B cell (primary cell): ENCODE results near the gene PPP1R8. TPM values are rescaled to one million over a fixed set of nuclear protein-coding genes. Genes with fewer than 3 reads are reported as not detected.

Experiments
- ATAC-seq: fragments of 200-7000 bp; cut with Tn5 transposase; one replicate; pipeline ENCODE4 v1.10.0; 2021; ENCODE audit warnings: low read depth, mild to moderate bottlenecking, moderate number of reproducible peaks, moderate library complexity
- CTCF ChIA-PET: fragments of 350-600 bp; sonication (Branson Sonifier 250); formaldehyde crosslinking; loops from one replicate; lab custom pipeline; 2021; ENCODE audit warnings: antibody characterized with exemption, inconsistent platforms; lab: Charles Lee
- POLR2A ChIA-PET: fragments of 350-600 bp; sonication (Branson Sonifier 250); formaldehyde crosslinking; loops from one replicate; lab custom pipeline; 2021; ENCODE audit warnings: antibody characterized with exemption; lab: Charles Lee
- DNase-seq: peaks from one replicate; pipeline ENCODE4 v3.0.0; 2013
- H2AFZ ChIP-seq: 2 replicates; pipeline ENCODE4 v1.6.1; 2012; ENCODE audit warnings: mild to moderate bottlenecking, low read depth, low read length; ENCODE audit not compliant: insufficient read depth, poor library complexity, severe bottlenecking
- H3K27ac ChIP-seq, 2 donors: 1 replicate in 1 of 2; 2 replicates in 1 of 2; pipeline ENCODE4 v1.5.1; 2012 to 2013; ENCODE audit warnings: low read length in 2 of 2, mild to moderate bottlenecking in 2 of 2, moderate library complexity in 1 of 2
- H3K27me3 ChIP-seq, 4 experiments: fragments of 200-600 bp in 1 of 4; sonication (generic) in 1 of 4; replicated peaks in 1 of 4; 1 replicate in 2 of 4; 2 replicates in 2 of 4; pipeline versions ENCODE4 v1.6.1 to v1.7.0; 2013 to 2016; ENCODE audit warnings: low read length in 3 of 4, mild to moderate bottlenecking in 2 of 4, mixed read lengths in 1 of 4, moderate library complexity in 1 of 4; ENCODE audit not compliant: insufficient read depth in 4 of 4, control insufficient read depth in 3 of 4; ENCODE audit errors: control extremely low read depth in 1 of 4
- H3K36me3 ChIP-seq, 2 experiments: replicated peaks in 1 of 2; 1 replicate in 1 of 2; 2 replicates in 1 of 2; pipeline versions ENCODE4 v1.6.1 to v1.7.1; 2013; ENCODE audit warnings: low read length in 1 of 2; ENCODE audit not compliant: insufficient read depth in 2 of 2, control insufficient read depth in 1 of 2; ENCODE audit errors: control extremely low read depth in 1 of 2, extremely low read depth in 1 of 2
- H3K4me1 ChIP-seq, 2 donors: fragments of 200-600 bp in 1 of 2; sonication (generic) in 1 of 2; 1 replicate in 1 of 2; 2 replicates in 1 of 2; pipeline versions ENCODE4 v1.5.1 to v1.6.1; 2013 to 2017; ENCODE audit warnings: low read length in 2 of 2; ENCODE audit not compliant: control insufficient read depth in 2 of 2, insufficient read depth in 2 of 2
- H3K4me2 ChIP-seq: replicated peaks from 2 replicates; pipeline ENCODE3; 2012; ENCODE audit warnings: mild to moderate bottlenecking, low read depth, low read length; ENCODE audit not compliant: poor library complexity, severe bottlenecking
- H3K4me3 ChIP-seq, 5 experiments: fragments of 200-600 bp in 1 of 5; sonication (generic) in 1 of 5; 1 replicate in 3 of 5; 2 replicates in 2 of 5; pipeline versions ENCODE4 v1.5.1 to v1.7.0; 2011 to 2016; ENCODE audit warnings: low read length in 4 of 5, mild to moderate bottlenecking in 4 of 5, low read depth in 2 of 5, control low read depth in 1 of 5, moderate library complexity in 1 of 5; ENCODE audit not compliant: insufficient read depth in 1 of 5; ENCODE audit errors: control extremely low read depth in 1 of 5, extremely low read depth in 1 of 5
- H3K79me2 ChIP-seq: fragments of 200-600 bp; sonication (generic); one replicate; pipeline ENCODE4 v1.6.0; 2016; ENCODE audit warnings: low read length; ENCODE audit not compliant: control insufficient read depth, insufficient read depth
- H3K9ac ChIP-seq: fragments of 200-600 bp; sonication (generic); 2 replicates; pipeline ENCODE4 v1.6.1; 2017; ENCODE audit warnings: mild to moderate bottlenecking, low read length, moderate library complexity
- H3K9me3 ChIP-seq, 3 donors: one replicate each; pipeline versions ENCODE4 v1.6.1 to v1.7.1; 2013; ENCODE audit warnings: low read length in 2 of 3; ENCODE audit not compliant: control insufficient read depth in 2 of 3, insufficient read depth in 1 of 3; ENCODE audit errors: control extremely low read depth in 1 of 3
- H4K20me1 ChIP-seq: 2 replicates; pipeline ENCODE4 v1.6.0; 2012; ENCODE audit warnings: mild to moderate bottlenecking, low read length; ENCODE audit not compliant: insufficient read depth, control insufficient read depth, poor library complexity, severe bottlenecking
- H3K27ac Mint-ChIP-seq: one replicate; pipeline ENCODE4 v1.8.0; 2021; ENCODE audit warnings: mixed read lengths
- H3K27me3 Mint-ChIP-seq: one replicate; pipeline ENCODE4 v1.8.0; 2021; ENCODE audit warnings: mixed read lengths
- H3K4me1 Mint-ChIP-seq: one replicate; pipeline ENCODE4 v1.8.0; 2021; ENCODE audit warnings: mixed read lengths
- H3K4me3 Mint-ChIP-seq: one replicate; pipeline ENCODE4 v1.8.0; 2021; ENCODE audit warnings: mixed read lengths
- H3K9me3 Mint-ChIP-seq: one replicate; pipeline ENCODE4 v1.8.0; 2022; ENCODE audit warnings: mixed read lengths; ENCODE audit not compliant: insufficient read depth
- EZH2 ChIP-seq: IDR thresholded peaks from 2 replicates; pipeline ENCODE4 v1.6.1; 2012; ENCODE audit warnings: borderline replicate concordance, low read depth, mild to moderate bottlenecking, moderate library complexity, low read length; ENCODE audit not compliant: insufficient read depth, poor library complexity, severe bottlenecking
- WGBS: methylation state at CpG from one replicate; pipeline ENCODE4 v1.1.5; 2013; ENCODE audit warnings: missing lambda C conversion rate; ENCODE audit not compliant: insufficient coverage; 5-methylcytosine and 5-hydroxymethylcytosine counted together
- intact Hi-C: fragments of 100-400 bp; cut with micrococcal nuclease; formaldehyde crosslinking; loops from one replicate; pipeline ENCODE4 v1.10.0; 2022
- polyA plus RNA-seq: library from polyadenylated mRNA; depleted of rRNA; stranded (reverse); fragments of >200 nt; gene quantifications from 2 replicates; pipeline ENCODE4 v1.2.3, GENCODE V29; 2012
- total RNA-seq, 2 donors: library from RNA; stranded (reverse); fragments of 120-200 nt in 1 of 2; gene quantifications; 1 replicate in 1 of 2; 2 replicates in 1 of 2; pipeline versions ENCODE4 v1.2.3 to v1.2.4, GENCODE V29; 2013 to 2022
- TF ChIP-seq, protein P1 (sequence below): fragments of 200-600 bp; IDR thresholded peaks from one replicate; pipeline ENCODE4 v1.8.0; 2022; ENCODE audit warnings: antibody characterized with exemption, mild to moderate bottlenecking

Gene PPP1R8
- total and polyA plus RNA-seq, 2 donors (not counting 1 experiment from before 2014, with no cell fraction given): 23.9 to 45.1 TPM

- H3K9me3 ChIP-seq: no peaks in the 10 kb centered on the region
- peak; percentile 66 for DNase-seq
- H3K4me2 ChIP-seq: peak overlapping the region; percentile 41
- TF ChIP-seq, protein P1, sequence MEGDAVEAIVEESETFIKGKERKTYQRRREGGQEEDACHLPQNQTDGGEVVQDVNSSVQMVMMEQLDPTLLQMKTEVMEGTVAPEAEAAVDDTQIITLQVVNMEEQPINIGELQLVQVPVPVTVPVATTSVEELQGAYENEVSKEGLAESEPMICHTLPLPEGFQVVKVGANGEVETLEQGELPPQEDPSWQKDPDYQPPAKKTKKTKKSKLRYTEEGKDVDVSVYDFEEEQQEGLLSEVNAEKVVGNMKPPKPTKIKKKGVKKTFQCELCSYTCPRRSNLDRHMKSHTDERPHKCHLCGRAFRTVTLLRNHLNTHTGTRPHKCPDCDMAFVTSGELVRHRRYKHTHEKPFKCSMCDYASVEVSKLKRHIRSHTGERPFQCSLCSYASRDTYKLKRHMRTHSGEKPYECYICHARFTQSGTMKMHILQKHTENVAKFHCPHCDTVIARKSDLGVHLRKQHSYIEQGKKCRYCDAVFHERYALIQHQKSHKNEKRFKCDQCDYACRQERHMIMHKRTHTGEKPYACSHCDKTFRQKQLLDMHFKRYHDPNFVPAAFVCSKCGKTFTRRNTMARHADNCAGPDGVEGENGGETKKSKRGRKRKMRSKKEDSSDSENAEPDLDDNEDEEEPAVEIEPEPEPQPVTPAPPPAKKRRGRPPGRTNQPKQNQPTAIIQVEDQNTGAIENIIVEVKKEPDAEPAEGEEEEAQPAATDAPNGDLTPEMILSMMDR: no peak
- no peak for TF ChIP-seq EZH2
- intact Hi-C loops: no loop called here
- peaks cover 55% of the 10 kb centered on the region for H3K4me1 Mint-ChIP-seq
- peak overlapping the region; percentile 85 for H3K27ac Mint-ChIP-seq
- peaks cover 30 to 55% of the 10 kb centered on the region in 2 donors for H3K4me1 ChIP-seq
- no peaks in the 10 kb centered on the region for H3K9me3 Mint-ChIP-seq
- H3K4me3 Mint-ChIP-seq: peak overlapping the region; percentile 71
- CTCF ChIA-PET: interaction anchor here (1.0 to 1.6 kb wide), 3 partner anchors 9 to 24 kb away, joined by 3 to 4 read pairs (median 3); no protein-coding TSS in a partner anchor
- H3K79me2 ChIP-seq: peaks cover 12% of the 10 kb centered on the region
- H3K4me3 ChIP-seq: no peak overlapping the region
- H3K27ac ChIP-seq: peak overlapping the region; percentile 61 to 77
- ATAC-seq: peak; percentile 35
- peaks cover 6 to 58% of the 10 kb centered on the region in 2 experiments for H3K36me3 ChIP-seq
- peak overlapping the region; percentile 26 for H3K9ac ChIP-seq
- WGBS: 66% methylated on average over 22 of the region's 24 CpGs
- no peaks in the 10 kb centered on the region for H3K27me3 ChIP-seq
- H3K27me3 Mint-ChIP-seq: no peaks in the 10 kb centered on the region
- POLR2A ChIA-PET: interaction anchor here (0.6 to 1.3 kb wide), 3 partner anchors 9 to 19 kb away, joined by 3 to 8 read pairs (median 3); no protein-coding TSS in a partner anchor
- H2AFZ ChIP-seq: no peak overlapping the region
- H4K20me1 ChIP-seq: no peaks in the 10 kb centered on the region
Measured at GRCh38 chr1:27884006-27884954, 53.7 kb downstream of the PPP1R8 start.

- peaks cover 6 to 50% of the 10 kb centered on the region in 2 experiments for H3K36me3 ChIP-seq
- Mint-ChIP-seq H3K9me3 (no peaks in the 10 kb centered on the region), H3K4me1 (peaks cover 57% of the 10 kb centered on the region), H3K4me3 (peak overlapping the region; percentile 71), H3K27me3 (no peaks in the 10 kb centered on the region), H3K27ac (peak overlapping the region; percentile 85)
- H3K4me3 ChIP-seq: no peak overlapping the region
- H3K4me2 ChIP-seq: peak overlapping the region; percentile 28
- no peaks in the 10 kb centered on the region for H3K9me3 ChIP-seq
- H3K27me3 ChIP-seq: no peaks in the 10 kb centered on the region
- no peaks in the 10 kb centered on the region for H4K20me1 ChIP-seq
- ChIA-PET CTCF (interaction anchor here (1.0 kb wide), 1 partner anchor 21 kb away, joined by 3 read pairs; no protein-coding TSS in a partner anchor), POLR2A (no interaction called here)
- intact Hi-C loops: no loop called here
- peak overlapping the region; percentile 61 to 77 for H3K27ac ChIP-seq
- H3K9ac ChIP-seq: no peak overlapping the region
- peaks cover 30 to 64% of the 10 kb centered on the region in 2 donors for H3K4me1 ChIP-seq
- ATAC-seq: no peak
- TF ChIP-seq EZH2: no peak
- TF ChIP-seq, protein P1: no peak
- H2AFZ ChIP-seq: no peak overlapping the region
- H3K79me2 ChIP-seq: peaks cover 6% of the 10 kb centered on the region
- peak; percentile 47 for DNase-seq
- WGBS: 58% methylated on average over 7 of the region's 8 CpGs
Measured at GRCh38 chr1:27885114-27885528, 54.5 kb downstream of the PPP1R8 start.
